Natural killer cell treated with Interleukin-12 subunit alpha and Interleukin-12 subunit beta and Interleukin-15 and Interleukin-18, amount 100 ng/mL, for 72 hours (primary cell): ENCODE data around the gene UBXN4. TPM values are rescaled to one million over a fixed set of nuclear protein-coding genes. Genes with fewer than 3 reads are reported as not detected.

Experiments used
- ATAC-seq, 2 donors: fragments of 150-1000 bp; cut with Tn5 transposase in 1 of 2; sonication (Bioruptor Pico), chemical (Tn5 transposase) in 1 of 2; 2 replicates each; pipeline ENCODE4 v1.10.0; 2021
- DNase-seq: peaks from one replicate; pipeline ENCODE4 v3.0.0; 2022; ENCODE audit warnings: low spot score
- H3K27ac Mint-ChIP-seq, 2 donors: 1 replicate in 1 of 2; 2 replicates in 1 of 2; pipeline ENCODE4 v1.8.0; 2022; ENCODE audit warnings: mixed read lengths in 2 of 2, mild to moderate bottlenecking in 1 of 2, moderate library complexity in 1 of 2
- H3K27me3 Mint-ChIP-seq, 2 donors: 1 replicate in 1 of 2; 2 replicates in 1 of 2; pipeline ENCODE4 v1.8.0; 2022; ENCODE audit warnings: mixed read lengths in 2 of 2
- H3K36me3 Mint-ChIP-seq: one replicate; pipeline ENCODE4 v1.8.0; 2022; ENCODE audit warnings: mixed read lengths
- H3K4me1 Mint-ChIP-seq, 2 donors: 1 replicate in 1 of 2; 2 replicates in 1 of 2; pipeline ENCODE4 v1.8.0; 2022; ENCODE audit warnings: low read depth in 2 of 2, mixed read lengths in 2 of 2, mild to moderate bottlenecking in 1 of 2
- H3K4me3 Mint-ChIP-seq: one replicate; pipeline ENCODE4 v1.8.0; 2022; ENCODE audit warnings: mixed read lengths
- H3K9me3 Mint-ChIP-seq: 2 replicates; pipeline ENCODE4 v1.8.0; 2022; ENCODE audit warnings: mixed read lengths
- total RNA-seq, 2 donors: library from RNA; stranded (reverse); gene quantifications; one replicate each; pipeline ENCODE4 v1.2.3, GENCODE V29; 2022

Gene UBXN4
- total RNA-seq, 2 donors from 2014 or later = 123 to 138 TPM

- Mint-ChIP-seq H3K27ac (no peak overlapping the region), H3K4me3 (no peak overlapping the region), H3K36me3 (peaks cover 12% of the 10 kb centered on the region), H3K27me3 (no peaks in the 10 kb centered on the region), H3K9me3 (no peaks in the 10 kb centered on the region), H3K4me1 (peaks cover 21 to 25% of the 10 kb centered on the region in 2 donors)
- ATAC-seq (no peak), DNase-seq (no peak)
These were observed 1.4 kb upstream of the UBXN4 start for GRCh38 chr2:135740206-135740605.

DNA sequence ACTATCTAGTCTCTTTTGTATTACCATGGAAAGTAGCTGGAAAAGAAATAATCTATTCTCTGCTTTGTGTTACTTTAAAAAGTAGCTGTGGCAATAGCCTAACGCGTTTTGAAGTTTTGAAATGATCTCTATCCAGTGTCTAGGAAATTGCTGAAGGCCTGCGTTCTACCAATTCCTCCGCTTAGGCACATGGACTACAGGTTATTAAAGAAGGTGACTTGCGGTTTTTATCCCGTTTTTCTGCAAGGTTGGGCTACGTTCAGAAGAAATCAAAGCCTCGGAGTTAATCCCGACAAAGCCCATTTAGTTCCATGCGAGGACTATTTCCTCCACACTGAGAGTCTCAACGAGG lies 636 bp upstream of the UBXN4 start:
- Mint-ChIP-seq H3K4me3 (peak overlapping the region; percentile 95), H3K36me3 (peaks cover 13% of the 10 kb centered on the region), H3K4me1 (peaks cover 22 to 29% of the 10 kb centered on the region in 2 donors), H3K27me3 (no peaks in the 10 kb centered on the region), H3K9me3 (no peaks in the 10 kb centered on the region), H3K27ac (peak overlapping the region; percentile 92 to 98)
- DNase-seq (no peak), ATAC-seq (no peak)

DNA sequence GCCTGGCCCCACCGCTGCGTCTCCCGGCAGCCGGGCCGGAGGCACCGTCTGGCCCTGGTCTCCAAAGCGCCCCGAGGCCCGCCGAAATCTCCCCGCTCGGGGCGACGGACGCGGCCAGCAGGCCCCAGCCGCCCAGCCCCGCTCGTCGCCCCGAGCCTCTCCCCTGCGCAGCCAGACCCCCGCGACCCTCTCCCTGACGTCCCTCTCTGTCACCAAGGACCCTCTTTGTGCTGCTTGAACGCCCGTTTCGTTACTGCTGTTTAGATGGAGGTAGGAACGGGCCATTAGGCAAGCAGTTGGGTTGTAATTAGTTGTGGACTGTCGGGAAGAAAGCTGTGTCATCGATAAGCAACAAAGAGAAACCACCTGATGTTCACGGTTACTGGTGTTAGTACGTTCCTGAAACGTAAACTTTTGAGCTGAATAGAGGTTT lies 686 bp downstream of the UBXN4 start:
- Mint-ChIP-seq H3K4me1 (peaks cover 31 to 39% of the 10 kb centered on the region in 2 donors), H3K27ac (peak overlapping the region; percentile 92 to 98), H3K9me3 (no peaks in the 10 kb centered on the region), H3K27me3 (no peaks in the 10 kb centered on the region), H3K36me3 (peaks cover 23% of the 10 kb centered on the region), H3K4me3 (peak overlapping the region; percentile 95)
- no peak for DNase-seq
- peak; percentile 5 to 43 for ATAC-seq

DNA sequence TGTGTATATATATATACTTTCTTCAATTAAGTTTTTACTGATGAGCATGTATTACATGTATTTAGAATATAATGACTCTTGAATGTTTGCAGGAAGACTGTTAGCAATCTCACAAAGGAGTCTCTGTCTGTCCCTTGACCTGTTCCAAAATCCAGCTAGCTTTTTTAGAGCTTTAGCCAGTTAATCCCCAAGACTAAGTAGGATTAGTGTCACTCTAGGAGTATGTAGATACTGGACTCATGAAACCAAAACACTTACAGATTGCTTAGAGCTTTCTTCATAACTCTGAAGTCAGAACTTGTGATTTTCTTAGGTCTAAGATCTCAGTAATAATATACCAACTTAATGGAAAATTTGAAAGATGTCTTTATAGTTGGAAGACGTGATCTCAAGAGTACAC lies 2.2 kb downstream of the UBXN4 start:
- Mint-ChIP-seq H3K27ac (peak overlapping the region; percentile 92 to 98), H3K9me3 (no peaks in the 10 kb centered on the region), H3K4me1 (peaks cover 31 to 39% of the 10 kb centered on the region in 2 donors), H3K4me3 (peak overlapping the region; percentile 95), H3K36me3 (peaks cover 23% of the 10 kb centered on the region), H3K27me3 (no peaks in the 10 kb centered on the region)
- no peak for DNase-seq
- no peak for ATAC-seq

GRCh38 chr2:135744760-135745314 lies 3.2 kb downstream of the UBXN4 start:
- ATAC-seq = no peak
- peaks cover 32% of the 10 kb centered on the region for H3K36me3 Mint-ChIP-seq
- peak overlapping the region; percentile 92 to 98 for H3K27ac Mint-ChIP-seq
- H3K27me3 Mint-ChIP-seq = no peaks in the 10 kb centered on the region
- no peak for DNase-seq
- peak overlapping the region; percentile 95 for H3K4me3 Mint-ChIP-seq
- H3K9me3 Mint-ChIP-seq = no peaks in the 10 kb centered on the region
- peaks cover 35 to 42% of the 10 kb centered on the region in 2 donors for H3K4me1 Mint-ChIP-seq

DNA sequence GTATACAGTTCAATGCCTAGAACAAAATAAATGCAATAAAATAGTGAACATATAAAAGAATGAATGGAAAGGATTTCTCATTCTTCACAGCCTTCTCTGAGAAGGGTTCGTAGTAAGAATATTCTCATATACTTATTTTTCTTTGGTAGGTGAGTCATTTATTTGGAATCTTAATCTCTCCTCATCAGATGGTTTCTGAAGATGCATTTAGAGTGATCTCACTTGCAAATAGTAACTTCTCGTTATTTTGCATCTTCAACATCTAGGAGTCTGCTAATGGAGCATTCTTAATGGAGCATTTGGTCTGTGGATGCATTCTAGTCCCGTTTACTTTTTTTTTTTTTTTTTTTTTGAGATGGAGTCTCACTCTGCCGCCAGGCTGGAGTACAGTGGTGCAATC lies 3.9 kb downstream of the UBXN4 start:
- H3K27ac Mint-ChIP-seq = peak overlapping the region in 1 of 2 donors; percentile 98
- H3K9me3 Mint-ChIP-seq = no peaks in the 10 kb centered on the region
- peaks cover 33% of the 10 kb centered on the region for H3K36me3 Mint-ChIP-seq
- no peak for ATAC-seq
- DNase-seq = no peak
- peaks cover 36 to 45% of the 10 kb centered on the region in 2 donors for H3K4me1 Mint-ChIP-seq
- H3K27me3 Mint-ChIP-seq = no peaks in the 10 kb centered on the region
- H3K4me3 Mint-ChIP-seq = no peak overlapping the region

DNA sequence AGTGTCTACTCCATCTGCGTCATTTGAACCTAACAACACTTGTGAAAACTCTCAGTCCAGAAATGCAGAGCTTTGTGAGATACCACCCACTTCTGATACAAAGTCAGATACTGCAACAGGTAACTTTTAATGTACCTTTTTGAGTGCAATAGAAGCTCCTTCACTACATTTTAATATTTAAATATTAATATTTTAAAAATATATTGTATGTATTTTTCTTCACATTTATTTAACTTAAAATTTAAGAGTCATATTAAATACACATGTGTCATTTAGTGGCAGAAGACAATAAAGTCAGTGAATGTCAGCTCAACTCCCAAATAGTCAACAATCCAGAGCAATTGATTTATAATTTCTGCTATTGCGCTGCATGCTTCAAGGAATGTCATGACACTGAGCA lies 13.9 kb downstream of the UBXN4 start:
- H3K4me1 Mint-ChIP-seq = peaks cover 0 to 2% of the 10 kb centered on the region in 2 donors

GRCh38 chr2:135756692-135757091 lies 15.0 kb downstream of the UBXN4 start:
- ATAC-seq = no peak
- H3K4me1 Mint-ChIP-seq = peaks cover 0 to 2% of the 10 kb centered on the region in 2 donors
- H3K4me3 Mint-ChIP-seq = no peak overlapping the region
- no peak overlapping the region for H3K27ac Mint-ChIP-seq
- peaks cover 4% of the 10 kb centered on the region for H3K9me3 Mint-ChIP-seq
- H3K36me3 Mint-ChIP-seq = peaks cover 21% of the 10 kb centered on the region
- no peak for DNase-seq
- no peaks in the 10 kb centered on the region for H3K27me3 Mint-ChIP-seq

More for the DNA sequence above, 13.9 kb downstream of the UBXN4 start:
- H3K27ac Mint-ChIP-seq = no peak overlapping the region
- ATAC-seq = no peak
- no peak overlapping the region for H3K4me3 Mint-ChIP-seq
- H3K36me3 Mint-ChIP-seq = peaks cover 19% of the 10 kb centered on the region
- DNase-seq = no peak
- no peaks in the 10 kb centered on the region for H3K27me3 Mint-ChIP-seq
- H3K9me3 Mint-ChIP-seq = peaks cover 4% of the 10 kb centered on the region

- H3K36me3 Mint-ChIP-seq = peaks cover 10% of the 10 kb centered on the region
- H3K27me3 Mint-ChIP-seq = no peaks in the 10 kb centered on the region
- peaks cover under 1% of the 10 kb centered on the region for H3K9me3 Mint-ChIP-seq
- peaks cover 0 to 2% of the 10 kb centered on the region in 2 donors for H3K4me1 Mint-ChIP-seq
- DNase-seq = no peak
- no peak overlapping the region for H3K4me3 Mint-ChIP-seq
- ATAC-seq = no peak
- H3K27ac Mint-ChIP-seq = no peak overlapping the region
These were observed 20.4 kb downstream of the UBXN4 start for GRCh38 chr2:135762022-135762421.

- Mint-ChIP-seq H3K27ac (no peak overlapping the region), H3K36me3 (peaks cover 9% of the 10 kb centered on the region), H3K27me3 (no peaks in the 10 kb centered on the region), H3K4me3 (no peak overlapping the region), H3K9me3 (no peaks in the 10 kb centered on the region), H3K4me1 (peaks cover 4 to 6% of the 10 kb centered on the region in 2 donors)
- no peak for DNase-seq
- ATAC-seq = no peak
These were observed 20.9 kb downstream of the UBXN4 start for GRCh38 chr2:135762530-135762929.

GRCh38 chr2:135768863-135769262 lies 27.2 kb downstream of the UBXN4 start:
- Mint-ChIP-seq H3K27me3 (no peaks in the 10 kb centered on the region), H3K4me1 (peaks cover 5 to 10% of the 10 kb centered on the region in 2 donors), H3K27ac (no peak overlapping the region), H3K9me3 (no peaks in the 10 kb centered on the region), H3K36me3 (peaks cover 25% of the 10 kb centered on the region), H3K4me3 (no peak overlapping the region)
- ATAC-seq (no peak), DNase-seq (no peak)

DNA sequence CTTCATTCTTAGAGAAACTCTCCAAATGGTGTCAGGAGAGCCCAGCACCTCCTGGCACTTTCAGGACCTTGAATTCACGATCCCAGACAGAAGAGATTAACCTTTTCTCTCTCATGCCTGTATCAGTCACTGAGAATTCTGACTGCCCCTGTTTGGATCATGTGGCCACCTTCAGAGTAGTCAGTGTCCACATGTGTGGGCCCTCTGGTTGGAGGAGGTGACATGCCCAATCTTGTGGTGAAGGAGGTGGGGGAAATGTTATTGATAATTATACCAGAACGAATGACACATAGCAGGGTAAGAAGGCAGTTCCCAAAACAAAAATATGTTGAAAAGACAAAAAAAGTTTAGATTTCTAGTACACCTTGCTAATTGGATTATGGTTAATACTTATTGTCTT lies 31.7 kb downstream of the UBXN4 start:
- Mint-ChIP-seq H3K27ac (no peak overlapping the region), H3K9me3 (no peaks in the 10 kb centered on the region), H3K36me3 (peaks cover 31% of the 10 kb centered on the region), H3K4me1 (peaks cover 0 to 4% of the 10 kb centered on the region in 2 donors), H3K4me3 (no peak overlapping the region), H3K27me3 (no peaks in the 10 kb centered on the region)
- DNase-seq (no peak), ATAC-seq (no peak)

GRCh38 chr2:135773917-135774316 lies 32.3 kb downstream of the UBXN4 start:
- H3K9me3 Mint-ChIP-seq = no peaks in the 10 kb centered on the region
- DNase-seq (no peak), ATAC-seq (no peak)
- peaks cover 31% of the 10 kb centered on the region for H3K36me3 Mint-ChIP-seq
- peaks cover 0 to 4% of the 10 kb centered on the region in 2 donors for H3K4me1 Mint-ChIP-seq
- no peak overlapping the region for H3K4me3 Mint-ChIP-seq
- no peak overlapping the region for H3K27ac Mint-ChIP-seq
- H3K27me3 Mint-ChIP-seq = no peaks in the 10 kb centered on the region

DNA sequence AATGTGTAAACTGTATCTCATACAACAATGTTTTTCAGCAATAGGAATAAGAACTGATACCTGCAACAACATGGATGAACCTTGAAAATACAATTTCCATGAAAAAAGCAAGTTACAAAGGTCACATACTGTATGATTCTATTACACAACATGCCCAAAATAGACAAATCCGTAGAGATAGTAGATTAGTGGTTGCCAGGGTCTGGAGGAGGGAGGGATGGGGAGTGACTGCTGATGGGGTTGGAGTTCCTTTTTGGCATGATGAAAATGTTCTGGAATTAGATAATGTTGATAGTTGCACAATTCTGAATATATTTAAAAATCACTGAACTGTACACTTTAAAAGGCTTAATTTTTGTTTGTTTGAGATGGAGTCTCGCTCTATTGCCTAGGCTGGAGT lies 33.8 kb downstream of the UBXN4 start:
- Mint-ChIP-seq H3K4me3 (no peak overlapping the region), H3K27me3 (no peaks in the 10 kb centered on the region), H3K4me1 (peaks cover 0 to 1% of the 10 kb centered on the region in 2 donors), H3K9me3 (no peaks in the 10 kb centered on the region), H3K36me3 (peaks cover 30% of the 10 kb centered on the region), H3K27ac (no peak overlapping the region)
- DNase-seq (no peak), ATAC-seq (no peak)

DNA sequence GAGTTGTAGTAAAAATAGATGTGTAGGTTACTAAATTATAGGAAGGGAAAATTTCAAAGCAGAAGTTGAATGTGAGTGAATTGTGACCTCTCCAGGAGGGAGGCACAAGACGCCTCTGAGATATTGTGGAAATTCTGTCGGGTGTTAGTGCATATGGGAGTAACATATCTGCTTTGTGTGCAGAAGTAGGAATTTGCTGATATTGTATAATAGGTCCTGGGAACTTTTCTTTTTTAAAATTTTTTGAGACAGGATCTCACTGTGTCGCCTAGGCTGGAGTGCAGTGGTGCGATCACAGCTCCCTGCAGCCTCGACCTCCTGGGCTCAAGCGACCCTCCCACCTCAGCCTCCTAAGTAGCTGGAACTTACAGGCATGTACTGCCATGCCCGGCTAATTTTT lies 34.7 kb downstream of the UBXN4 start:
- H3K4me3 Mint-ChIP-seq = no peak overlapping the region
- no peaks in the 10 kb centered on the region for H3K9me3 Mint-ChIP-seq
- no peak overlapping the region for H3K27ac Mint-ChIP-seq
- ATAC-seq = no peak
- H3K27me3 Mint-ChIP-seq = no peaks in the 10 kb centered on the region
- DNase-seq = no peak
- peaks cover 32% of the 10 kb centered on the region for H3K36me3 Mint-ChIP-seq
- no peaks in the 10 kb centered on the region for H3K4me1 Mint-ChIP-seq
